Stimulated activated naive B cell treated with anti-CD40 and anti-IgM and Interleukin-4, amounts not matched to agents 10 μg/mL and 1 μg/mL and 100 μg/mL, for 72 hours (primary cell): ENCODE data around the gene SERPINB7.
A peak's percentile ranks its signal among the peaks of the same experiment; 100 is the strongest.

Experiments used
- ATAC-seq, 2 donors: fragments of 150-1000 bp; cut with Tn5 transposase; replicated peaks; 2 replicates each; pipeline ENCODE4 v1.10.0; 2021; ENCODE audit warnings: moderate library complexity in 1 of 2
- DNase-seq: peaks from one replicate; pipeline ENCODE4 v3.0.0; 2021
- H3K27ac Mint-ChIP-seq: one replicate; pipeline ENCODE4 v1.8.0; 2022; ENCODE audit warnings: mild to moderate bottlenecking, mixed read lengths
- H3K27me3 Mint-ChIP-seq, 2 donors: one replicate each; pipeline ENCODE4 v1.8.0; 2022; ENCODE audit warnings: mixed read lengths in 2 of 2
- H3K36me3 Mint-ChIP-seq, 2 donors: one replicate each; pipeline ENCODE4 v1.8.0; 2022; ENCODE audit warnings: mixed read lengths in 2 of 2, mild to moderate bottlenecking in 1 of 2
- H3K4me1 Mint-ChIP-seq, 2 donors: one replicate each; pipeline ENCODE4 v1.8.0; 2022; ENCODE audit warnings: mixed read lengths in 2 of 2, mild to moderate bottlenecking in 1 of 2
- H3K4me3 Mint-ChIP-seq, 2 donors: one replicate each; pipeline ENCODE4 v1.8.0; 2022; ENCODE audit warnings: mild to moderate bottlenecking in 2 of 2, mixed read lengths in 2 of 2, moderate library complexity in 1 of 2
- H3K9me3 Mint-ChIP-seq, 2 donors: one replicate each; pipeline ENCODE4 v1.8.0; 2022; ENCODE audit warnings: mixed read lengths in 2 of 2, mild to moderate bottlenecking in 1 of 2

Gene SERPINB7

DNA sequence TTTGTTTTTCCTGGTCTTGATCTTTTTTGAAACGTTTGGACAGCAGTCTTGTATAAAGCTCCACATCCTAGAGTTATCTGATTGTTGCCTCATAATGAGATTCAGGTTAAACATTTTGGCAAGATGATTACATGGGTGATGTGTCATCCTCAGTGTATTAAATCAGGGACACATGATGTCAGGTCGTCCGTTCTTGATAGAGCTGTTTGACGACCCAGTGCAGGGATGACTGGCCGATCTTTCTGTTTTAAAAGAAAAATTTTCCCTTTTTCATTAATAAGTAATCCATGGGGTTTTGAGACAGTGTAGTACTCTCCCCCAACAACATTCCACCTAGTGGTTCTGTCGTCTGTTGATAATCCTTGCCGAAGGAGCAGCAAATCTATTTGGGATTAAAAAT is 67.8 kb downstream of the SERPINB7 start:
- DNase-seq (no peak), ATAC-seq (no peak)
- H3K4me3 Mint-ChIP-seq: no peak overlapping the region
- H3K27me3 Mint-ChIP-seq: peaks cover 13 to 20% of the 10 kb centered on the region in 2 donors
- no peaks in the 10 kb centered on the region for H3K36me3 Mint-ChIP-seq
- no peaks in the 10 kb centered on the region for H3K4me1 Mint-ChIP-seq
- no peaks in the 10 kb centered on the region for H3K9me3 Mint-ChIP-seq
- no peak overlapping the region for H3K27ac Mint-ChIP-seq

DNA sequence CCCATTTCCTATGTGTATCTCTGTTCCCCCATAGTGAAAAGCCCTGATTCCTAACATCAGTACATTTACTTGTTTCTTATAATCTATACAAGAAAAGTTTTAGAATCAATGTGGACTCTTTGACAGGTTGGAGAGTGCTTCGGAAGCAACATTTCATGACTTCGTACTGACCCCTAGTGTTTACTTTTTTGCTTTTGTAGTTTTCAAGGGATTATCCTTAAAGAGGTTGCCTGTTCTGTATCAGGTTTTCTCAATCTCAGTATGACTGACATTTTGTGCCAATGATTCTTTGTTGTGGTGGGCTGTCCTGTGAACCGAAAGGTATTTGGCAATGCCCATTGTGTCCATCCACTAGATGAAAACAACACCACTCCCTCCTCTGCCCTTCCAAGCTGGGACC is 69.0 kb downstream of the SERPINB7 start:
- Mint-ChIP-seq H3K27me3 (peaks cover 13 to 20% of the 10 kb centered on the region in 2 donors), H3K27ac (no peak overlapping the region), H3K9me3 (no peaks in the 10 kb centered on the region), H3K36me3 (no peaks in the 10 kb centered on the region), H3K4me3 (no peak overlapping the region), H3K4me1 (no peaks in the 10 kb centered on the region)
- DNase-seq: no peak
- peak; percentile 62 to 69 for ATAC-seq

DNA sequence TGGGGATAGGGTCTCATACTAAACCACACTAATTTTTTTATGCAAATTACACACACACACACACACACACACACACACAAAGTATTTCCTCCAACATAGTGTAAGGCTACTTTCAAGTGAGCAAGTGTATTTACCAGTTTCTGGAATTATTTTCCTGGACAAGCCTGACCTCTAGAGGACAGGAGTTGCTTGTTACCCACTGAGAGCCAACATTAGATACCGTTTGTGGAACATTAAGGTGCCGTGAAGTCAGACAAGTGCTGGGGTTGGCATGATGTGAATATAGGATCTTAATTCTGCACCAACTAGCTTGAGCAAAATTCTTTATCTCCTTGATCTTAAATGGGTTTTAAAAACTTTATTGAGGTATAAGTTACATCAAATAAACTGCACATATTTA is 72.9 kb downstream of the SERPINB7 start:
- peaks cover 6 to 8% of the 10 kb centered on the region in 2 donors for H3K27me3 Mint-ChIP-seq
- ATAC-seq (peak; percentile 61 to 67), DNase-seq (no peak)
- no peak overlapping the region for H3K4me3 Mint-ChIP-seq
- H3K36me3 Mint-ChIP-seq: no peaks in the 10 kb centered on the region
- H3K27ac Mint-ChIP-seq: no peak overlapping the region
- H3K4me1 Mint-ChIP-seq: no peaks in the 10 kb centered on the region
- H3K9me3 Mint-ChIP-seq: no peaks in the 10 kb centered on the region

DNA sequence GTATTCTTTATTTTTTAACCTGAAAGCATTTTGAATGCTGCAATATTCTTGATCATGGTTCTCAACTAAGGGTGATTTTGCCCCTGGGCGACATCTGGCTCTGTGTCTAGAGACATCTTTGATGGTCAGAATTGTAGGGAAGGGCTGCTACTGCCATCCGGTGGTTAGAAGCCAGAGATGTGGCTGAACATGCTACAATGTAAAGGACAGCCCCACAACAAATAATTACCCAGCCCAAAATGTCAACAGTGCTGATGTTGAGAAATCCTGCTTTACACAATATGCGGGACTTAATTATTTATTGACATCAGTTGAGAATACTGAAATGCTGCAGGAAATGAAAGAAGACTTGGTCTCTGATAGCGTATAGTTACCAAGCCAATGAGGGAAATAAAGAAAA is 74.8 kb downstream of the SERPINB7 start:
- no peak for DNase-seq
- Mint-ChIP-seq H3K4me1 (no peaks in the 10 kb centered on the region), H3K27ac (no peak overlapping the region), H3K27me3 (peaks cover 3 to 4% of the 10 kb centered on the region in 2 donors), H3K4me3 (no peak overlapping the region), H3K36me3 (no peaks in the 10 kb centered on the region), H3K9me3 (peaks cover 0 to 1% of the 10 kb centered on the region in 2 donors)
- peak; percentile 53 to 63 for ATAC-seq

DNA sequence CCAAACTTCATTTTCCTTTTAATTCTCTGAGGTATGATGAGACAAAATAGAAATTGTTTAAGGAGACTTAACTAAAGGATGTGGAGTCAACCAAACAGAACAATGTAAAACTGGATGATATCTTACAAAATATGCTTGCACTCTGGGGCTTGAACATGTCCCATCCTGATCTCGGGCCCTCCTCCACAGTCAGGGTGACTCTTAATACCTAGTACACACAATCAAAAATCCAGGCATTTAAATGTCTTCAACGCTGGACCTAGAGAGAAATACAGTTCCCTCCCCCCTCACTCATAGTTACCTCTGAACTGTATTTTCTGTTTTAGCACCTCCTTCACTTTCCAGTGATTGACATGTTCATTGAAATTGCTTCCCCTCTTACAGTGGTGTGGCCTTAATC is 75.4 kb downstream of the SERPINB7 start:
- no peaks in the 10 kb centered on the region for H3K36me3 Mint-ChIP-seq
- H3K27me3 Mint-ChIP-seq: peaks cover under 1% of the 10 kb centered on the region in 2 donors
- no peak for ATAC-seq

More for the DNA sequence above, 75.4 kb downstream of the SERPINB7 start:
- Mint-ChIP-seq H3K4me1 (no peaks in the 10 kb centered on the region), H3K9me3 (peaks cover 0 to 2% of the 10 kb centered on the region in 2 donors), H3K4me3 (no peak overlapping the region), H3K27ac (no peak overlapping the region)
- DNase-seq: no peak
